Gastrocnemius medialis (tissue), 4 donors: ENCODE measurements around the gene KLRC1.

Experiments used
- CTCF ChIP-seq, 5 experiments: fragments of 450-650 bp in 3 of 5; fragments of 200-600 bp in 2 of 5; sonication (generic) in 2 of 5; IDR thresholded peaks in 4 of 5; conservative IDR thresholded peaks in 1 of 5; 1 replicate in 4 of 5; 2 replicates in 1 of 5; pipeline ENCODE4 v1.5.1; 2016 to 2019; ENCODE audit warnings: antibody characterized with exemption in 5 of 5, mild to moderate bottlenecking in 3 of 5, moderate library complexity in 3 of 5
- POLR2A ChIP-seq, 2 donors: fragments of 450-650 bp; IDR thresholded peaks; one replicate each; pipeline ENCODE4 v1.6.1; 2017; ENCODE audit warnings: antibody characterized with exemption in 2 of 2, mild to moderate bottlenecking in 2 of 2, moderate library complexity in 2 of 2

- TF ChIP-seq CTCF (IDR thresholded peaks at IDR 0.05 in 4 of 5, conservative IDR thresholded peaks at IDR 0.05 in 1 of 5), result no peak
- no peak for TF ChIP-seq POLR2A (IDR thresholded peaks at IDR 0.05)
Observed at GRCh38 chr12:10448236-10448635, 4.9 kb downstream of the KLRC1 start.
